Endometrial microvascular endothelial cells (primary cell): ENCODE measurements around the gene SLC5A7. TPM values are rescaled to one million over a fixed set of nuclear protein-coding genes. Genes with fewer than 3 reads are reported as not detected.

Source experiments
- in situ Hi-C: cut with HindIII; loops from 2 replicates; pipeline ENCODE4 v1.10.0; 2017; ENCODE audit warnings: low sequenced_read_pairs, low pct_unique_long_range_greater_than_20kb; ENCODE audit errors: inconsistent ontology term
- total RNA-seq: library from RNA; depleted of rRNA; stranded (reverse); fragments of >200 nt; gene quantifications from one replicate; pipeline ENCODE4 v1.2.3, GENCODE V29; 2015; ENCODE audit errors: inconsistent ontology term

SLC5A7 gene
- total RNA-seq: not detected

- in situ Hi-C loops: no loop called here
Measured at GRCh38 chr2:107986278-107987217, at the start of gene SLC5A7. Gene SLC5A7 (plus strand): TSS chr2:107986524. CDS start chr2:107988156, 1,632 bp downstream.

GRCh38 chr2:107961395-107961794 is 24.9 kb upstream of the SLC5A7 start:
- in situ Hi-C loops: no loop called here

GRCh38 chr2:107964185-107964584 is 22.1 kb upstream of the SLC5A7 start:
- in situ Hi-C loops: no loop called here

- in situ Hi-C loops: no loop called here
Measured at GRCh38 chr2:107984707-107985106, 1.6 kb upstream of the SLC5A7 start.

- in situ Hi-C loops: no loop called here
Measured at GRCh38 chr2:107988108-107988507, 1.8 kb downstream of the SLC5A7 start.

GRCh38 chr2:107989445-107989844 is 3.1 kb downstream of the SLC5A7 start:
- in situ Hi-C loops: no loop called here

GRCh38 chr2:107990718-107991117 is 4.4 kb downstream of the SLC5A7 start:
- in situ Hi-C loops: no loop called here

GRCh38 chr2:107992069-107992468 is 5.7 kb downstream of the SLC5A7 start:
- in situ Hi-C loops: no loop called here

GRCh38 chr2:107999158-107999557 is 12.8 kb downstream of the SLC5A7 start:
- in situ Hi-C loops: no loop called here

GRCh38 chr2:108010912-108011591 is 24.7 kb downstream of the SLC5A7 start:
- in situ Hi-C loops: no loop called here

- in situ Hi-C loops: no loop called here
Measured at GRCh38 chr2:108013305-108013704, 27.0 kb downstream of the SLC5A7 start.

GRCh38 chr2:108022628-108023027 is 36.3 kb downstream of the SLC5A7 start:
- in situ Hi-C loops: no loop called here

- in situ Hi-C loops: no loop called here
Measured at GRCh38 chr2:108023776-108024175, 37.5 kb downstream of the SLC5A7 start.

- in situ Hi-C loops: no loop called here
Measured at GRCh38 chr2:108026092-108026794, 39.9 kb downstream of the SLC5A7 start.

- in situ Hi-C loops: no loop called here
Measured at GRCh38 chr2:108029496-108029895, 43.2 kb downstream of the SLC5A7 start.

GRCh38 chr2:108029912-108030311 is 43.6 kb downstream of the SLC5A7 start:
- in situ Hi-C loops: no loop called here

- in situ Hi-C loops: no loop called here
Measured at GRCh38 chr2:108031471-108031941, 45.2 kb downstream of the SLC5A7 start.

GRCh38 chr2:108034843-108035242 is 48.5 kb downstream of the SLC5A7 start:
- in situ Hi-C loops: no loop called here

- in situ Hi-C loops: no loop called here
Measured at GRCh38 chr2:108048752-108049151, 62.4 kb downstream of the SLC5A7 start.
